ENCODE measurements around the gene UNC5B. TPM values are rescaled to one million over a fixed set of nuclear protein-coding genes. Genes with fewer than 3 reads are reported as not detected.

Gene UNC5B
- total RNA-seq, 1 donor from 2014 or later: 4.1 TPM

DNA sequence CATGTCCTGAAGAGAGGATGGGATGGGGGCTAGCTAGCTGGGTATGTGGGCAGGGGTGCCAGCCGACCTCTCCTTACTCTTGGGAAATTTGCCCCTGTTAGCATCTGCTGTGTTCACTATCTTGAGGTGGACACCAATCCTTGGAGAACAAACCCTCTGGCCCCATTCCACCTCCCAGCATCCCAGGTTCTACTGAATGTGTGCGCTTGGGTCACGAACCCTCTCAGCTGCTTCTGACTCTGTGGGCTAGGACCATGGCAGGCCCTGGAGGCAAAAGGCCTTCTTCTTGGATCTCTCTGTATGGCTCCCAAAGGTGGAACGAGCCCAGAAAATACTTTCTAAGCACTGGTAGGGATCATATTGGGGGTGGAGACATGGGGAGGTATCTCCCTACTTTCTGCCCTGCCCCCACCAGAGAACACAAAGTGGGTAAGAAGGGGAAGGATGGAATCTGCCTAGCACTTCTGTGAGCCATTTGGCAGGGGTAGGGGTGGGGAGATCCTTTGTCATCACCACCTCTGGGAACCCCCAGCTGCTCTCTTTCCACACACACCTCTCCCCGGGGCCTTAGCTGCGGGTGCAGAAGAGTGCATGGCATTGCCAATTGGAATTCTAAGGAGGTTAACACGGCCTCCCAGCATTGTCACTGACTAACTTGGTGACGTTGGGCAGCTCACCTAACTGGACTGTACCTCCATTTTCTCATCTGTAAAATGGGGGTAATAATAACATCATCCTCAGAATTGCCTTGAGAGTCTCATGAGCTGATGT lies 7.7 kb downstream of the UNC5B start:
- DNase-seq (ENCODE audit: low spot score) (peak; percentile 32), ATAC-seq (no peak)
- intact Hi-C loops (cut with DNase I): no loop called here

DNA sequence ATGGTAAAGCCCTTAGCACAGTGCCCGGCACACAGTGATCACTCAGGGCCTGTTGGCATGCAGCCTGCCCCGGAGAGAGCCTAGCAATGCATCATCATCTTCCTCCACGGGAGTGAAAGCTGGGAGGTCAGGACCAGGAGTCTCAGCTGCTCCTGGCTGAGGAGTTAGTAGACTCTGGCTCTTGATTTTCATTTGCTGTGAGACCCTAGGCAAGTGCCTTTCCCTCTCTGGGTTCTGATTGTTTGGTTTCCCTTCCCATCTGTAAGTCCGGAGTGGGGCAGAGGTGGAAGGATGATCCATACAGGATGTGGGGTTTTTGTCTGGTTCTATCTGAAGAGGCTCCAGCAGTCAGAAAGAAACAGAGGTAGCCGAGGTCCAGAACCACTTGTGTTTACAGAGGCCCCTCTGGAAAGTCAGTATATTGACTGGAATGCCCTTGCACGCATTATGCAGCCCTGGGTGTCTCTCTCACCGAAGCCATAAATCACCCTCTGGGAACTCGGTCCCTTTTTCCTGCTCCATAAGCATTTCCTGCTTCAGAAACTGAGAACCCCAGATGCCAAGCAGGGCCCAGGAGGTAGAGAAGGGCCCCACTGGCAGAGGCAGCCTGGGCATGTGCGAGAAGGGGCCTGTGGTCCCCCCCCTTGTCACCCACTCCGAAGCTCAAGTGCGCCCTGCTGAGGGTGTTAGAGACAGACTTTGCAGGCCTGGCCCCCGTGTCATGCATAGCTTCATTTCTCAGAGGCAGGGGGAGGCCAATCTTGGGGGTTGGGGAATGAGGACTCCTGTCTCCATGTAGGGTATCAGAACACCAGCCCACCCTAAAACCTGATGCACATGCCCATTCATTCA lies 8.5 kb downstream of the UNC5B start:
- DNase-seq (ENCODE audit: low spot score): peak; percentile 26
- ATAC-seq: no peak
- intact Hi-C loops (cut with DNase I): no loop called here

DNA sequence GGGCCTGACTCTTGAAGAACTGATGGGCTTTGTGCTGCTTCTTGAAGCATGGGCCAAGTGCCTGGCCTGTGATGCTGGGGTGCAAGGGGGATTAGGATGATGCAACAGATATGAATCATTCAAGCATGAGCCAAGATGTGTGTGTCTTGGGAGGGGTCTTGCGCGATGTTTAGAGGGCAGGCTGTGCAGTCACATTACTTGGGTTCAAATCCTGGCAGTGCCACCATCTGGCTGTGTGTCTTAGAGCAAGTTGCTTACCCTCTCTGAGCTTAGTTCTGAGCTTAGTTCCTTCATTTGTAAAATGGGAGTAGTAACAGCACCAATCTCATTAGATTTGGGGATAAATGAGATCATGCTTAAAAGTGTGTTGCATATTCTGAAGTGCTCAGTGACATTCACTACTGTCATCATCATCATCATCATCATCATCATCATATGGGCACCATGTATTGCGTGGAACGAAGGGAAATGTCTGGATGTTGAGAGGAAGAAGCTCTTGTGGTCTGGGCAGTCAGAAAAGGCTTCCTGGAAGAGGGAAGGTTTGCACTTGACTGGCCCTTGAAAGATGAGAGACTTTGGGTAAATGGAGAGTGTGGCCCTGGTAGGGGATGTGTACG lies 9.3 kb downstream of the UNC5B start:
- peak; percentile 17 for DNase-seq (ENCODE audit: low spot score)
- no peak for ATAC-seq
- intact Hi-C loops (cut with DNase I): no loop called here

DNA sequence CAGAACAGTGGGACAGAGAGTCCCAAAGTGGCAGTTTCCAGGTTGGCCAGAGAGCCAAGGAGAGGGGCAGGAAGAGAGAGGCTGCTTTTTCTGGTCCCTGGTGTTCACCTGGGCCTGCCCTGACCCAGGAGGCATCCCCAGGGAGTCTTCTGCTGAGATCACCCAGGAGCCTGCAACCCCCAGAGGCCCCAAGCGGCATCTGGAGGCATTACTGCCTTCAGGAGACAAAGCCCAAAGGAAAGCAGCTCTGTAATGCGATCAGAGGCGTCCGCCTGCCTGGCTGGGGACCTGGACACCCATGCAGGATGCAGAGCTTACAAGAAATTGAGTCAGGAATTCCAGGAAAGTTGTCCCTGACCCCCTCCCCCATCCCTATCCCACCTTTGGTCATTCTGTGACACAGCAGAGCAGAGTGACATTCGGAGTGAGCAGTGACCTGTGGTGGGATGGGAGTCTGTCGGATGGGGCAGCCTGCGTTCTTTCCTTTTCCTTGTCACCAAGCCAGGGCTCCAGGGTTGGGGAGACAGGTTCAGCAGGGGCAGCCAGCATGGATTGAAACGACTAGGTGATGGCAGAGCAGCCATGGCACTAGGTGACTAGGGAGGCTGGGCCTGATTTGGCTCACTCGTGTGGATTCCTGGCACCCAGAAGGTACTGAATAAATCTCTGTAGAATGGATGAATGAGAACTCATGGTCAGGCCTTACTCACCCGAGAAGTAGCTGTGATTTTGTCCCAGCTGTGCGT lies 10.4 kb downstream of the UNC5B start:
- DNase-seq (ENCODE audit: low spot score) (peak; percentile 46), ATAC-seq (no peak)
- intact Hi-C loops (cut with DNase I): no loop called here

DNA sequence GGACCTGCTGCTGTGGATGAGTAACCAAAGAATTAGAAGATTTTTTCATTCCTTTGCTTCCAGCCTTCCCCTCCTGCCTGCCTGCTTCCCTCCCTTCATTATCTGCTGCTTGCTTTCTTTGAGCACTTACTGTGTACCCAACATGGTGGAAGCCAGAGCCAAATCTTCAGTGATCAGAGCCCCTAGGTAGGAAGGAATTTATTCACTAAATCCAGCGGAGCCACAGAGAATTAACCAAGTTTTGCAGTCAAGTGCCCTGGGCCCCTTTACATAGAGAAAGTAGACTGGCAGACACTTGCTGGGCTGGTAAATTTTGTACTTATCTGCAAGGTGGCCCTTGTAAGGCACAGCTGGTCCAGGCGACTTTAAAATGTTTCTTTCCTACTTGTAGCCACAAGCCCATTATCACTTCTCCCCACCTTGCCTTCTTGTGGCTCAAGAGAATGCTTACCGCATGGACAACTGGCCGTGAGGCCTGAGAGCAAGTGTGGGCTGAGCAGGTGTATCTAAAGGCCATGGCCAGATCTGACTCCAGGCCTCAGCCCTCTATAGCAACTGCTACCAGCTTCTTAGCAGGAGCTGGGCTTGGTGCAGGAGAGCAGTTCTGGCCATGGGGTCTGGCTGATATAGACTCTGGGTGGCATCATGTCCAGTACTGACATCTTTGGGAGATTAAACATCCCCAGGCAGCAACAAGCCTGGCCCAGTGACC lies 11.1 kb downstream of the UNC5B start:
- no peak for ATAC-seq
- DNase-seq (ENCODE audit: low spot score): peak; percentile 31
- intact Hi-C loops (cut with DNase I): no loop called here

DNA sequence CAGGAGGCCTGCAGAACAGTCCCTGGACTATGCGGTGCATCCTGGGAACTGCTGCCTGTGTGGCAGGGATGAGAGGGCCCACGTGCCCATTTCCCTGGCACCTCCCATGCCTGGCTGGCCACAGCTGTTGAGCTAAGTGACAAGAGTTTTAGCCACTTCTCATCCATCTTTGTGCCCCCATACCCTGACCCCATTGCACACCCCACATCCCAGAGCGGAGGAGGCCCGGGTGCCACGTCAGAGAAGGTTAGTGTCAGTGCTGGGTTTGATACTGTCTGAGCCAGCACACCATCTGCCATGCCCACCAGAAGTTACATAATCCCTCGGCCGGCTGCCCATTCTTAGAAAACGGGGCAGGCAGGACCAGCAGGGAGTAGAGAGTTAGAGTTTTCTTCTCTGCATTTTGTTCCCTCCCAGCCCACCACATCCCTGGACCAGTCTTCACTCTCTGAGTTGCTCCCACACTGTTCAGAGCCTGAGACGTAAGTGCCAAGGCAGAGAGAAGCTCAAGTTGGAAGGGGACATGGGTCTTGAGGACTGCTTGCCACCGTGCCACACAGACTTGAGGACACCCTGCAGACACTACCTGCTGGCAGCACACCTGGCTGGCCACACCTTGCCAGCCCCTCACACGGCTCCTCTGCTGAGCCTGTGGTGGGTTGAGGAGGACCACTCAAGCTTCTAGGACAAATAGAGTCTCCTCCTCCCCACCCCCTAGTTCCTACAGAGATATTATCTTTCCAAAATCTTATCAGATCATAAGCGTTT lies 13.1 kb downstream of the UNC5B start:
- DNase-seq (ENCODE audit: low spot score) (peak; percentile 37), ATAC-seq (no peak)
- intact Hi-C loops (cut with DNase I): no loop called here

DNA sequence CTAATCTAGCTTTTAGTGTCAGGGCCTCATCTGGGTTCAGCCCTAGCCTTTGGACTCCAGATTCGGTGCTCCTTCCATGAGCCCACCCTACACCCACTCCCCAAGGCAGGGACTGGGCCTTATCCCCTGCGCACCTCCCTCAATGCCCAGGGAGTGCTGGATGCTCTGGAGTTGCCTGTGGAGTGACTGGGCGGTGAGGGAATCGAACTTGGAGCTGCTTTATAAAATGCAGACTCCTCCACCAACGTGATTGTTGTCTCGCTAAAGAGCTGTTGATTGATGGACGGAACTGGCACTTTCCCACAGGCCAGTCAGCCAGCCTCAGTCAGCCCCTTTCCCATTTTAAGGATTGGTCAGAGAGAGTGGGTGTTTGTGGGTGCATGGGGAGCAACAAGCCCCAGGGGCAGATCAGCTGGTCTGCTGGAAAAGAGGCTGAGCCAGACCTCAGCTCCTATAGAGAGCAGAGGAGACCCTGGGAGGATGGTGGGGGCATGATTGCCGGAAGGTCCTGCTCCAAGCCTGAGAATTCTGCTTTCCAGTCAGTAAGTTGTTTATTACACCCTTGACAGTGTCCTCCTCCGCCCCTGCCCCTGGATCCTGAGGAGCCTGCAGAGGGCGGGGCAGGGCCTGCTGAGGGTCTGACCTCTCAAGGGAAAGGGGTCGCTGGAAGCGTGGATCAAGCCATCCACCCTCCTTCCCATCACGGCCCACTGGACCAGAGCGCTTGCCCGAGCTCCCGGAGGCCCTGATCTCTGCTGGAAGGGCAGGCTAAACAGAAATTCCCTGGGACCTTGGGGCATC lies 16.7 kb downstream of the UNC5B start:
- no peak for DNase-seq (ENCODE audit: low spot score)
- intact Hi-C loops (cut with DNase I): no loop called here
- no peak for ATAC-seq

DNA sequence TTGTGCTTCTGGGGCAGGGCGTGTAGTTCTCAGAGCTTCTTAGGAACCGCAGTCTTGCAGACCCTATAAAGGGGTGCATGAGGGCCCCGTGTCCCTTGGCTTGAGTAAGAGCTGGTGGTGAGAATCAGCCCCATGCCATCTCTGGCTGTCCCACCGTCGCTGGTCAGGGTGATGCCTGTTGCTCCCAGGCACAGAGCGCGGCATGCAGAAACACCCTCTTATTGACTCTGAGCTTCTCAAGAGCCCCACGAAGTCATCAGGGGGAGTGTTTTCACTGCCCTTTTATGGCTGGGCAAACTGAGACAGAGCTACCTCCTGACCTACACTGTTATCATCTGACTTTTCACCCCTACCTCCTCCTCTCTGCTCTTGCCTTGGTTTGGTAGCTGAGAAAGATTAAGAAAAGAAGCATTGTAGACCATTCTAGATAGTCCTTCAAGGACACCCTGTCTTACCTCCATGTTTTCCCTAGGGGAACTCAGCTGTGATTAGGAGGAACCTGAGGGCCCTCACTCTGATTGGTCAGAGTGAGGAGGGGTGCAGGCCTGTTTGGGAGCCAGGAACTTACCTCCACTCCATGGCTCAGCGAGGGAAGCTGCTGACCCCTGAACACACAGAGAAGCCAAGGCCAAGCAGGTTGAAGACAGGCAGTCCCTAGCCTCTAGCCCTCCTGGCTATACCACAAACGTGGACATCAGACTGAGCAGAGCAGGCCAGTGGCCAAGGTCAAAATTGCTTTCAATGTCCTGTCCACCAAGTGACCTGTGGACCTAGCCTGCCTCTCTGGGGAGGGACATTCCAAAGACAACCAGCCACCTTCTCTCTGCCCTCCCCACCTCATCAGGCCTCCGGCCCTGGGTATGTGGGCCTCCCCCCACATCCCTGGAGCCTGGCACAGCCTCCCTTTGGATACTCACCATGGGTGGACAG lies 17.6 kb downstream of the UNC5B start:
- no peak for ATAC-seq
- DNase-seq (ENCODE audit: low spot score): no peak
- intact Hi-C loops (cut with DNase I): no loop called here

DNA sequence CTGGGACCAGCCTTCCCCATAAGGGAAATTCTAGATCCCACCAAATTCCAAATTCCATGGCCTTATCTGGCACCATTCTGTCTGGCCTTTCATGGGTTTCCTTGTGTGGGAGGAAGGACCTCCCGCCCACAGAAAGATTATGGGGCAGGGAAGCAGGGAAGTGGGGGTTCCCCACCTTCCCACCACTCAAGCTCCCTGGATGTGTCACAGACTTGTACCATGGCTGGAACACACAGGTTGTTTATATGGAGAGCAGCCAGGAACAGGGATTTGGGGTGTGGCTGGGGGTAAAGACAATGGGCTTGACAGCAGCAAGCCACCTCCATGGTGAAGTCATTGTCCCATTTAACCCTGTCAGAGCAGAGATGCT lies 18.3 kb downstream of the UNC5B start:
- DNase-seq (ENCODE audit: low spot score): no peak
- intact Hi-C loops (cut with DNase I): no loop called here

DNA sequence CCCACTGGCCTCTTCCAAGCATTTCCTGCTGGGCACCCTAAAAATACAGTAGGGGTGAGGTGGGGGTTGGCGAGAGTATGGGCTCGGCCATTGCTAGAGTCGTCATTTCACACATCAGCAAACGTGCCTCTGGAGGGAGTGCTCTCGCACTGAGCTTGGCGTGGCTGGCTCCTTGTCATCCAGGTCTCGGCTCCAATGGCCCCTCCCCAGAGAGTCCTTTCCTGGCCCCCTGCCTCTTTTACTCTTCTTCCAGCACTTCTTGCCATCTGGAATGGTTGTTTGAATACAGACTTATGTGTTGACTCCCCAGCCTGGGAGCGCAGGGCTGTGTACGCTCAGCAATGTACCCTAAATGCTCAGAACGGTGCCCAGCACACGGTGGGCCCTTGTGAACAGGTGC lies 18.8 kb downstream of the UNC5B start:
- intact Hi-C loops (cut with DNase I): no loop called here

More for the DNA sequence above, 18.3 kb downstream of the UNC5B start:
- no peak for ATAC-seq

DNA sequence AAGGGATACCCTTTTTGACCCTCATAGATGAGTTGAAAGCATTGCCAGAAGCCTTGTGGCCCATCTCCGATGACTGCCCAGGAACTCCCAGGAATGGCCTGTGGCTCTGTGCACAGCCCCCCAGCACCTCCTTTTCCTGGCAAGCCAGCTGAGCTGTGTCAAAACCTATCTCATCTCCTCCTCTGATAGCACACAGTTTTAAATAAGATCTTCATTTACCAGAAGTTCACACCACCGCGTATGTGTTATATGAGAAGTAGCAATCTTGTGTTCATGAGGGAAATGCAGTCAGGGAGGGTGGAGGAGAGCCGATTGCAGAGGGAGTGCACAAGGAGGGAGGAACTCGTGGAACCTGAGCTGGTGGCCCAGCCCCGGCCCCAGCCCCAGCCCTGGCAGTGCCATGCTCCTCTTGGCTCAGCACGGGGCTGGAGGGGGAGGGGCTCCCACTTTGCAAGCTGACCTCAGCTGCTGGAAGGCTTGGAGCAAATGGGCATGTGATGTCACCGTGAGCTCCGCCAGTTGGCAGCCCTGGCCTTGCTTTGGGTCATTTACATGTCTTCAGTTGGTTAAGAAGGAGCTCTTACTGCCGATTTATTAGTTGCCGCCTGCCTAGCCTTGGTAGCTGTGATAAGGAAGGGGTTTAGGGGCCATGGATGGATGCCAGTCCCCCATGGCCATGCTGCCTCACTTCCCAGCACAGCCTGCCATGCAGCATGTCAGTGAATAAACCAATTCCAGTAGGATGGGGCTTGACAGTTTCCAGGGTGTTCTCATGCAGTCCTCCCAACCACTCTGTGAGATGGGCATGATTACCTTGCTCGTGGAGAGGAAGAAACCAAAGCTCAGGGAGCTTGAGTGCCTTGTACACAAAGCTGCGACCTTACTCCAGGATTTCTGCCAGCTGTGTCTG lies 20.0 kb downstream of the UNC5B start:
- peak; percentile 47 for ATAC-seq
- DNase-seq (ENCODE audit: low spot score): no peak
- intact Hi-C loops (cut with DNase I): no loop called here

More for the DNA sequence above, 18.8 kb downstream of the UNC5B start:
- no peak for ATAC-seq
- no peak for DNase-seq (ENCODE audit: low spot score)

DNA sequence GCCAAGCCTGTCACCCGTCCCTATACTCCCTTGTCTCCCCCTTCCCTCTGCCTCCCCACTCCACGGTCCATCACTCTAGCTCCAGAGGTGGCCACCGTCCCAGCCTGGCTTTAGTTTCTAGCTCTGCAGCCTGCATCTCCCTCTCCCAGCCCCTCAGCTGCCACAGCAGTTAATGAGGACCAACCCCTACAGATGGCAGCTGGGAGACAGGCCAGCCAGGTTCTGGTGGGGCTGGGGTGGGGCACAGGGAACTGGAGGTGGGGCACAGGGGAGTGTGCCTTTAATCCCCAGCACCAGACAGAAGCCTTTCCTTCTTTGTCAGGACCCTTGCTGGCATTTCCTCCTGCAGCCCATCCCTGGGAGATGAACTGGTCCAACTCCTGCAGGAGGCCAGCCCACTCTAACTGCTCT lies 21.1 kb downstream of the UNC5B start:
- ATAC-seq: no peak
- intact Hi-C loops (cut with DNase I): no loop called here

DNA sequence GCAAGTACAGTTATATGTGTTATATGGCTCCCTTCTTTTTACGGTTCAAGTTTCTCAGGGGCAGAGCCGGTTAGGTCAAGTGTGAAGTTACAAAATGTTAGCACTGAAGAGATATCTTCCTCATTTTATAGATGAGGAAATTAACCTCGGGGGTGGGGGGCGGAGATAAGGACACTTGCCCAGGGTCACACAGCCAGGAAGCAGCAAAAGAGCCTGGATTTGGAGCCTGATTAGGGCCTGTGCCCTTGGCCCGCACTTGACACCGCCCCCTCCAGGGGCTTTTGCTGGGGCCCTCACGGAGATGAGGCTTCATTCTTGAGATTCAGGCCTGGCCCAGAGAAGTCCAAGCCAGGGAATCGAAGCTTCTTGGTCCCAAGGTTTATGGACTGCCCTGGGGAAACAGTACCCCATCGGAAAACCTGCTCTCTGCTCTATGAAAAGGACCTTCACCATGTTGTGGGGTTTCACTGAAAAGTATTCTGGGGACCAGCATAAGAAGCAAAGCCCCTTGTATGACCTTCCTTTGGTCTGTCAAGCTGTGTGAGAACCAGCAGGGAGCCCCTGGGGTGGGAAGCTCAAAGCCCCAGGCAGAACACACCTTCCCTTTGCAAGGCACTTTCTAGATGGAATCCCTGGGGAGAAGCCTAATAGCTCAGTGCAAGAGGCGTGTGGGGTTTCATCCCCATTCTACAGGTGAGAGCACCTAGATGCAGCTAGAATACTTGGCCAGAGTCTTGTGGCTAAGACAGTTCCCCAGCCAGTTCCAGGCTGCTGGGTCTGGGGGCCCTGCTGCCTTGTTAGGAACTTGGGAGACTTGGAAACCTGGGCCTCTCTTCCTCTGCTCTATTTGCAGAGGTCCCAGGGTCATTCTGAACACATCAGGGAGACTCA lies 21.9 kb downstream of the UNC5B start:
- DNase-seq (ENCODE audit: low spot score) (no peak), ATAC-seq (no peak)
- intact Hi-C loops (cut with DNase I): no loop called here

More for the DNA sequence above, 21.1 kb downstream of the UNC5B start:
- no peak for DNase-seq (ENCODE audit: low spot score)

All from sciatic nerve (tissue), 2 donors.